Measurements from ENCODE around the gene SCAMP3.

SCAMP3 gene

GRCh38 chr1:155285063-155285462 is 22.9 kb upstream of the SCAMP3 start:
- DNase-seq (ENCODE audit: low read depth) = no peak

- no peak for DNase-seq (ENCODE audit: low read depth)
These were observed 22.3 kb upstream of the SCAMP3 start for GRCh38 chr1:155284476-155284875.

GRCh38 chr1:155282488-155283091 is 20.4 kb upstream of the SCAMP3 start:
- DNase-seq (ENCODE audit: low read depth) = no peak

GRCh38 chr1:155279268-155279667 is 17.1 kb upstream of the SCAMP3 start:
- no peak for DNase-seq (ENCODE audit: low read depth)

GRCh38 chr1:155278689-155279160 is 16.6 kb upstream of the SCAMP3 start:
- DNase-seq (ENCODE audit: low read depth) = no peak

GRCh38 chr1:155277902-155278688 is 15.9 kb upstream of the SCAMP3 start:
- DNase-seq (ENCODE audit: low read depth) = no peak

- peak; percentile 87 for DNase-seq (ENCODE audit: low read depth)
These were observed 15.1 kb upstream of the SCAMP3 start, which contains the start of gene HCN3 for GRCh38 chr1:155277070-155277901. HCN3 (plus strand) TSS chr1:155277463; CDS start chr1:155277591, 128 bp downstream.

- peak; percentile 78 for DNase-seq (ENCODE audit: low read depth)
These were observed 11.4 kb upstream of the SCAMP3 start, which contains the start of gene CLK2 for GRCh38 chr1:155273343-155274245. CLK2 (minus strand) TSS chr1:155273504; CDS start chr1:155270977, 2,527 bp downstream.

- DNase-seq (ENCODE audit: low read depth) = no peak
These were observed 10.5 kb upstream of the SCAMP3 start for GRCh38 chr1:155272466-155273342.

- no peak for DNase-seq (ENCODE audit: low read depth)
These were observed 7.2 kb upstream of the SCAMP3 start for GRCh38 chr1:155269381-155269780.

- DNase-seq (ENCODE audit: low read depth) = no peak
These were observed 6.5 kb upstream of the SCAMP3 start for GRCh38 chr1:155268630-155269029.

- no peak for DNase-seq (ENCODE audit: low read depth)
These were observed 5.2 kb upstream of the SCAMP3 start for GRCh38 chr1:155267373-155267772.

- no peak for DNase-seq (ENCODE audit: low read depth)
These were observed 4.4 kb upstream of the SCAMP3 start for GRCh38 chr1:155266553-155266952.

GRCh38 chr1:155263067-155263466 is 907 bp upstream of the SCAMP3 start:
- DNase-seq (ENCODE audit: low read depth) = no peak

- no peak for DNase-seq (ENCODE audit: low read depth)
These were observed 688 bp downstream of the SCAMP3 start for GRCh38 chr1:155261493-155261851.

- DNase-seq (ENCODE audit: low read depth) = no peak
These were observed 1.9 kb downstream of the SCAMP3 start for GRCh38 chr1:155260276-155260675.

GRCh38 chr1:155256058-155256852 is 5.9 kb downstream of the SCAMP3 start:
- no peak for DNase-seq (ENCODE audit: low read depth)

- DNase-seq (ENCODE audit: low read depth) = no peak
These were observed 6.7 kb downstream of the SCAMP3 start, which contains the start of gene ENTREP3 for GRCh38 chr1:155255243-155256007. ENTREP3 (minus strand) TSS chr1:155255483; CDS start chr1:155254877, 606 bp downstream.

Measured in GM04504 (cell line).